MM.1S (cell line): ENCODE results near the gene CDYL.

Experiments used
- DNase-seq: peaks from one replicate; pipeline ENCODE4 v3.0.0-alpha.2; 2015
- H2AFZ ChIP-seq: fragments of 300-600 bp; sonication (generic); 2 replicates; pipeline ENCODE4 v1.6.0; 2016; ENCODE audit warnings: antibody characterized with exemption, low read length
- H3F3A ChIP-seq: fragments of 300-600 bp; sonication (generic); 2 replicates; pipeline ENCODE4 v1.6.1; 2016; ENCODE audit warnings: mild to moderate bottlenecking, antibody characterized with exemption, low read length, moderate library complexity, mixed read lengths; ENCODE audit not compliant: insufficient read depth
- H3K27ac ChIP-seq: fragments of 300-600 bp; sonication (generic); 2 replicates; pipeline ENCODE4 v1.5.1; 2016; ENCODE audit warnings: mild to moderate bottlenecking, low read length
- H3K27me3 ChIP-seq: fragments of 300-600 bp; sonication (generic); replicated peaks from 2 replicates; pipeline ENCODE4 v1.6.0; 2016; ENCODE audit warnings: low read length; ENCODE audit not compliant: insufficient read depth
- H3K36me3 ChIP-seq: fragments of 300-600 bp; sonication (generic); replicated peaks from 2 replicates; pipeline ENCODE4 v1.6.1; 2016; ENCODE audit warnings: mild to moderate bottlenecking, low read length, mixed read lengths; ENCODE audit not compliant: insufficient read depth
- H3K4me1 ChIP-seq: fragments of 300-600 bp; sonication (generic); 2 replicates; pipeline ENCODE4 v1.6.1; 2016; ENCODE audit warnings: low read length, mixed read lengths
- H3K4me2 ChIP-seq: fragments of 300-600 bp; sonication (generic); 2 replicates; pipeline ENCODE4 v1.6.0; 2016; ENCODE audit warnings: low read depth, low read length
- H3K4me3 ChIP-seq: fragments of 300-600 bp; sonication (generic); 2 replicates; pipeline ENCODE4 v1.5.1; 2016; ENCODE audit warnings: low read length, mixed read lengths
- H3K79me2 ChIP-seq: fragments of 300-600 bp; sonication (generic); 2 replicates; pipeline ENCODE4 v1.6.1; 2016; ENCODE audit warnings: mixed run types, low read length, mixed read lengths
- H3K9ac ChIP-seq: fragments of 300-600 bp; sonication (generic); 2 replicates; pipeline ENCODE4 v1.6.1; 2016; ENCODE audit warnings: low read length, mixed read lengths
- H3K9me2 ChIP-seq: fragments of 300-600 bp; sonication (generic); replicated peaks from 2 replicates; pipeline ENCODE4 v1.6.1; 2016; ENCODE audit warnings: mild to moderate bottlenecking, low read length, mixed read lengths; ENCODE audit not compliant: insufficient read depth
- H3K9me3 ChIP-seq: fragments of 300-600 bp; sonication (generic); replicated peaks from 2 replicates; pipeline ENCODE4 v1.6.1; 2016; ENCODE audit warnings: mild to moderate bottlenecking, low read length, mixed read lengths; ENCODE audit not compliant: insufficient read depth
- H4K20me1 ChIP-seq: fragments of 300-600 bp; sonication (generic); 2 replicates; pipeline ENCODE4 v1.6.1; 2016; ENCODE audit warnings: mild to moderate bottlenecking, low read length, moderate library complexity, mixed read lengths; ENCODE audit not compliant: insufficient read depth
- EZH2 ChIP-seq: fragments of 300-600 bp; sonication (generic); optimal IDR thresholded peaks from 2 replicates; pipeline ENCODE3; 2017; ENCODE audit warnings: low read depth, mild to moderate bottlenecking, antibody characterized with exemption, low read length, mixed read lengths
- EZH2phosphoT487 ChIP-seq: fragments of 300-600 bp; sonication (generic); IDR thresholded peaks from 2 replicates; pipeline ENCODE4 v1.6.1; 2018; ENCODE audit warnings: antibody characterized with exemption, low read length
- TF ChIP-seq, protein P1 (sequence below): fragments of 300-600 bp; sonication (generic); IDR thresholded peaks from 2 replicates; pipeline ENCODE4 v1.5.1; 2016; ENCODE audit warnings: antibody characterized with exemption, low read length, mixed read lengths

CDYL gene

GRCh38 chr6:4853349-4853748 lies 77.1 kb downstream of the CDYL start:
- Histone ChIP-seq H3K79me2 (peaks cover 100% of the 10 kb centered on the region), H3K4me1 (no peaks in the 10 kb centered on the region; the same call in 1 of the 2 replicates)

DNA sequence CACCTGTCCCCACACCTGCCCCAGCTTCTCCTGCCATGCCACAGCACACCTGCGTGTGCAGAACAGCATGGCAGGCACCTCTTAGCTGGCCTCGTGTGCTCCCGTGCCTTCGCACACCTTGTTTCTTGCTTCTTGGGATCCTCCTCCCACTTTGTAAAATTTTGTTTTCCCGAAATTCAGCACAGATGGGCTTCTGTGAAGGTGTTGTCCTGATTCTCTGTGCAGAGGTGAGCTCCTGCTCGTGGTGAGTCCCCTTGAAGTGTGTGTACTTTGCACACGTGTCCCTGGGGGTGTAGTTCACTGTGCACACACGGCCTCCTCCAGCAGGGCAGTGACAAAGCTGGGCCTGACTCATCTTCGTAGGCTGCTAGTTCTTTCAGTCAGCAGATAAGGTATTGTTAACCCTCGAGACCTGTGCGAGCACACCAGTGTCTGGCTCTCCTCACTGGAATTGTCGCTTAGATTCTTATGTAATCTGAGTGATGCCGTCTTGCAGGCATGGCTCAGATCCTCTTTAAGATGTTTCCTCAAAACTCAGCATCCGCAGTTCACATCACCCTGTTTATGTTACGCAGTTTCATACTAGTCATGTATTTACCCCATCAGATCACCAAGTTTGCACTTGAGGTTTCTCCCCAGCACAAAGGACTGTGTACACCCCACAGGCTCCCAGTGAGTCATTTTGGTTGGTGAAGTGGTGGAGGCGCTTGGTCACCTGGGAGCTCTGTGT lies 77.7 kb downstream of the CDYL start:
- H3K27me3 ChIP-seq = no peaks in the 10 kb centered on the region
- H3K9ac ChIP-seq = no peak overlapping the region
- H3K9me2 ChIP-seq = no peaks in the 10 kb centered on the region
- peaks cover 30% of the 10 kb centered on the region for H4K20me1 ChIP-seq
- no peaks in the 10 kb centered on the region for H3F3A ChIP-seq
- H3K27ac ChIP-seq = no peak overlapping the region
- no peak overlapping the region for H3K4me3 ChIP-seq
- peaks cover 100% of the 10 kb centered on the region for H3K79me2 ChIP-seq
- H3K4me2 ChIP-seq = no peak overlapping the region
- no peaks in the 10 kb centered on the region; the same call in 1 of the 2 replicates for H3K4me1 ChIP-seq
- no peaks in the 10 kb centered on the region for H3K36me3 ChIP-seq
- no peaks in the 10 kb centered on the region for H3K9me3 ChIP-seq
- no peak for DNase-seq
- TF ChIP-seq EZH2phosphoT487 (no peak), EZH2 (no peak)
- TF ChIP-seq, protein P1, sequence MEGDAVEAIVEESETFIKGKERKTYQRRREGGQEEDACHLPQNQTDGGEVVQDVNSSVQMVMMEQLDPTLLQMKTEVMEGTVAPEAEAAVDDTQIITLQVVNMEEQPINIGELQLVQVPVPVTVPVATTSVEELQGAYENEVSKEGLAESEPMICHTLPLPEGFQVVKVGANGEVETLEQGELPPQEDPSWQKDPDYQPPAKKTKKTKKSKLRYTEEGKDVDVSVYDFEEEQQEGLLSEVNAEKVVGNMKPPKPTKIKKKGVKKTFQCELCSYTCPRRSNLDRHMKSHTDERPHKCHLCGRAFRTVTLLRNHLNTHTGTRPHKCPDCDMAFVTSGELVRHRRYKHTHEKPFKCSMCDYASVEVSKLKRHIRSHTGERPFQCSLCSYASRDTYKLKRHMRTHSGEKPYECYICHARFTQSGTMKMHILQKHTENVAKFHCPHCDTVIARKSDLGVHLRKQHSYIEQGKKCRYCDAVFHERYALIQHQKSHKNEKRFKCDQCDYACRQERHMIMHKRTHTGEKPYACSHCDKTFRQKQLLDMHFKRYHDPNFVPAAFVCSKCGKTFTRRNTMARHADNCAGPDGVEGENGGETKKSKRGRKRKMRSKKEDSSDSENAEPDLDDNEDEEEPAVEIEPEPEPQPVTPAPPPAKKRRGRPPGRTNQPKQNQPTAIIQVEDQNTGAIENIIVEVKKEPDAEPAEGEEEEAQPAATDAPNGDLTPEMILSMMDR = no peak
- no peak overlapping the region for H2AFZ ChIP-seq

More at GRCh38 chr6:4853349-4853748, 77.1 kb downstream of the CDYL start:
- no peak for DNase-seq
- TF ChIP-seq, protein P1 = no peak
- Histone ChIP-seq H3F3A (no peaks in the 10 kb centered on the region), H2AFZ (no peak overlapping the region), H3K9ac (no peak overlapping the region), H3K9me2 (no peaks in the 10 kb centered on the region), H3K27ac (no peak overlapping the region), H3K4me2 (no peak overlapping the region), H3K36me3 (no peaks in the 10 kb centered on the region), H4K20me1 (peaks cover 34% of the 10 kb centered on the region), H3K9me3 (no peaks in the 10 kb centered on the region), H3K4me3 (no peak overlapping the region), H3K27me3 (no peaks in the 10 kb centered on the region)

- no peak for DNase-seq
- H3K9me3 ChIP-seq = no peaks in the 10 kb centered on the region
- no peak overlapping the region for H2AFZ ChIP-seq
- H3K9me2 ChIP-seq = no peaks in the 10 kb centered on the region
- no peaks in the 10 kb centered on the region for H3K27me3 ChIP-seq
- no peak overlapping the region for H3K4me3 ChIP-seq
- no peak overlapping the region for H3K9ac ChIP-seq
- H3F3A ChIP-seq = no peaks in the 10 kb centered on the region
- peaks cover 18% of the 10 kb centered on the region for H4K20me1 ChIP-seq
- no peaks in the 10 kb centered on the region; the same call in 1 of the 2 replicates for H3K4me1 ChIP-seq
- no peaks in the 10 kb centered on the region for H3K36me3 ChIP-seq
- H3K79me2 ChIP-seq = peaks cover 96% of the 10 kb centered on the region
- no peak for TF ChIP-seq EZH2phosphoT487
- TF ChIP-seq, protein P1 = peak; percentile 18; the same call in 1 of the 2 replicates
- no peak for TF ChIP-seq EZH2
- no peak overlapping the region for H3K27ac ChIP-seq
- H3K4me2 ChIP-seq = no peak overlapping the region
Measured at GRCh38 chr6:4856785-4857184, 80.6 kb downstream of the CDYL start.
